ENCODE measurements around the gene TAGLN2. TPM values are rescaled to one million over a fixed set of nuclear protein-coding genes. Genes with fewer than 3 reads are reported as not detected.

Gene TAGLN2
- total and polyA plus RNA-seq, 4 donors, result 75.1 to 101 (median 89.2) TPM

DNA sequence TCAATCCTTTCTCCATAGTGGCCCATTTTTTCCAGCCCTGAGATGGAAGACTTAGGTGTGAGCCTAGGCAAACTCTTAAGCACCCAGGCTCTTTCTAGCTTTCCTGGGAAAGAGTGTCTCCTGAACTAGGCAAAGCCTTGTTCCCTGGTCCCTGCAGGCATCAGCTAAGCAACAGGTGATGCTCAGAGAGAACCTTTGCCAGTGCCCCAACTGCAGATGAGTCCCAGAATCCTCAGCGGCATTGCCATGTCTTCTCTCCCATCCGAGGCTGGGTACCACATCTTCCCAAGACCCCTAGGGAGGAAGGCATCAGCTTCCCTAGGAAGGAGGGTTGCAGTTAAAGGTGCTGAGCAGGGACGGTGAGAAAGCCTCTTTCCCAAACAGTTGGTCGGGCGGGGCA, 54.6 kb downstream of the TAGLN2 start:
- DNase-seq (ENCODE audit: low read depth in 4 of 6, low spot score in 6 of 6), result no peak
- H3K4me1 ChIP-seq (ENCODE audit: control insufficient read depth, insufficient read depth, low read length), result no peaks in the 10 kb centered on the region
- H3K27me3 ChIP-seq (ENCODE audit: control insufficient read depth, insufficient read depth, low read length), result no peaks in the 10 kb centered on the region
- WGBS (ENCODE audit: insufficient coverage), result 93% methylated on average over 4 of the region's 5 CpGs
- H3K9me3 ChIP-seq (ENCODE audit: control insufficient read depth, insufficient read depth, low read length), result no peaks in the 10 kb centered on the region
- no peaks in the 10 kb centered on the region for H3K36me3 ChIP-seq (ENCODE audit: control insufficient read depth, insufficient read depth, low read length)
- no peak overlapping the region for H3K4me3 ChIP-seq (ENCODE audit: low read depth, low read length)
- no peak overlapping the region for H3K27ac ChIP-seq (ENCODE audit: low read depth, low read length)

DNA sequence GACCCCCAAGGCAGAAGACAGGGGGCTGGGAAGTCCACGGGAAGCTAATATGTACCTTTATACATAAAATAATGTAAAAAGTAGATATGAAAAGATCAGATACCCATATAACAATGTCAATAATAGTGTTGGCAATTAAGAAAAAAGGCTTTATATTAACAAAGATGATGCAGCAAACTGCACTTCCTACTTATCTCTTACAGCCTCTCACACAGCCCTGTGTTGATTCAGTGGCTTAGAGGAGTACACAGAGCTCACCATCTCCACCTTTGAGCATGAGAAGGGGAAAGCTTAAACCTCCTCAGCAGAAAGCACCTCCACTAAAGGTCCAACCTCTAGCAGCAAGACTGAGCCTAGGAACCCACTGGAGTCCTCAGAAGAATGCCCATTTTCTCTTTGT, 55.7 kb downstream of the TAGLN2 start:
- Histone ChIP-seq H3K36me3 (ENCODE audit: control insufficient read depth, insufficient read depth, low read length) (no peaks in the 10 kb centered on the region), H3K9me3 (ENCODE audit: control insufficient read depth, insufficient read depth, low read length) (no peaks in the 10 kb centered on the region), H3K27ac (ENCODE audit: low read depth, low read length) (no peak overlapping the region), H3K4me3 (ENCODE audit: low read depth, low read length) (no peak overlapping the region), H3K27me3 (ENCODE audit: control insufficient read depth, insufficient read depth, low read length) (no peaks in the 10 kb centered on the region), H3K4me1 (ENCODE audit: control insufficient read depth, insufficient read depth, low read length) (no peaks in the 10 kb centered on the region)
- DNase-seq (ENCODE audit: low read depth in 4 of 6, low spot score in 6 of 6), result no peak
- WGBS (ENCODE audit: insufficient coverage), result no CpG with 5 or more reads among the region's 1 CpG

DNA sequence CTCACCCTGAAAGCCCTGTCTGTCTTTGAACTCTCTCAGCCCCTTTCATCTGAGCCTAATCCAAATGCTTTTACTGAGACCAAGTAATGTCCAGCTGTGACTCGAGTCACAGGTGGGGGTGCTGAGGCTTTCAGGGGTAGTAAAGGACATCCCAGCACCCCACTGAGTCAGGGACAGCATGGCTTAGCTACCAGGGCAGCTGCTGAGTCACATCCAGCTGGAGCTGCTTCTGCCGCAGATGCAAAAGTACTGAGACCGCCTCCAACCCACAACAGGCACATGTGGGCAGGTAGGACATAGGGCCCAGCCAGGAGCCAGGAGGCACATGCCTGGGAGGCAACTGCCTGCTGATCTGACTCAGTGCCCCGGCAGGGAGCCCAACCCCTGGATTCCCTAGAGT, 56.1 kb downstream of the TAGLN2 start:
- Histone ChIP-seq H3K4me1 (ENCODE audit: control insufficient read depth, insufficient read depth, low read length) (no peaks in the 10 kb centered on the region), H3K36me3 (ENCODE audit: control insufficient read depth, insufficient read depth, low read length) (no peaks in the 10 kb centered on the region), H3K27ac (ENCODE audit: low read depth, low read length) (no peak overlapping the region), H3K4me3 (ENCODE audit: low read depth, low read length) (no peak overlapping the region), H3K27me3 (ENCODE audit: control insufficient read depth, insufficient read depth, low read length) (no peaks in the 10 kb centered on the region), H3K9me3 (ENCODE audit: control insufficient read depth, insufficient read depth, low read length) (no peaks in the 10 kb centered on the region)
- DNase-seq (ENCODE audit: low read depth in 4 of 6, low spot score in 6 of 6), result no peak
- WGBS (ENCODE audit: insufficient coverage), result 62% methylated on average over 4 of the region's 4 CpGs

- no peak overlapping the region for H3K4me3 ChIP-seq (ENCODE audit: low read depth, low read length)
- no peak overlapping the region for H3K27ac ChIP-seq (ENCODE audit: low read depth, low read length)
- H3K36me3 ChIP-seq (ENCODE audit: control insufficient read depth, insufficient read depth, low read length), result no peaks in the 10 kb centered on the region
- DNase-seq (ENCODE audit: low read depth in 4 of 6, low spot score in 6 of 6), result no peak
- 100% methylated on average over 1 of the region's 3 CpGs for WGBS (ENCODE audit: insufficient coverage)
- no peaks in the 10 kb centered on the region for H3K9me3 ChIP-seq (ENCODE audit: control insufficient read depth, insufficient read depth, low read length)
- H3K4me1 ChIP-seq (ENCODE audit: control insufficient read depth, insufficient read depth, low read length), result no peaks in the 10 kb centered on the region
- H3K27me3 ChIP-seq (ENCODE audit: control insufficient read depth, insufficient read depth, low read length), result no peaks in the 10 kb centered on the region
These were observed 56.5 kb downstream of the TAGLN2 start for GRCh38 chr1:159868766-159869165.

Small RNA genes lying within 50 kb of the gene (small RNA-seq; reads per million reads assigned to genes)
- not detected for gene MIR4259 (ENCODE audit: low replicate concordance)

Other genes starting within 250 kb of the TAGLN2 start
- not detected for gene CRP, start 210.9 kb downstream of the TAGLN2 start, total RNA-seq
- gene CRP, start 210.9 kb downstream of the TAGLN2 start, polyA plus RNA-seq (ENCODE audit: insufficient read length in 2 of 2), result not detected
- gene DUSP23, start 144.5 kb downstream of the TAGLN2 start, total RNA-seq, result 10 to 100 TPM; 11.8 to 30.5 TPM
- 10 to 100 TPM; 21.3 to 24.9 TPM for gene DUSP23, start 144.5 kb downstream of the TAGLN2 start, polyA plus RNA-seq (ENCODE audit: insufficient read length in 2 of 2)
- gene FCRL6, start 123.1 kb downstream of the TAGLN2 start, total RNA-seq, result under 1 TPM in 1 of 2 donors, not detected in 1; 0.20 TPM
- not detected for gene FCRL6, start 123.1 kb downstream of the TAGLN2 start, polyA plus RNA-seq (ENCODE audit: insufficient read length in 2 of 2)
- under 1 TPM; 0.17 to 0.40 TPM for gene SLAMF8, start 98.6 kb downstream of the TAGLN2 start, total RNA-seq
- not detected for gene SLAMF8, start 98.6 kb downstream of the TAGLN2 start, polyA plus RNA-seq (ENCODE audit: insufficient read length in 2 of 2)
- under 1 TPM in 1 of 2 donors, not detected in 1; 0.22 TPM for gene VSIG8, start 62.9 kb downstream of the TAGLN2 start, total RNA-seq
- gene VSIG8, start 62.9 kb downstream of the TAGLN2 start, polyA plus RNA-seq (ENCODE audit: insufficient read length in 2 of 2), result under 1 TPM; 0.09 to 0.27 TPM
- gene CFAP45, start 25.3 kb downstream of the TAGLN2 start, total RNA-seq, result 1 to 10 TPM; 1.3 to 9.2 TPM
- gene CFAP45, start 25.3 kb downstream of the TAGLN2 start, polyA plus RNA-seq (ENCODE audit: insufficient read length in 2 of 2), result 10 to 100 TPM in 1 of 2 donors, 1 to 10 TPM in 1; 9.8 to 11.7 TPM
- gene IGSF9, start 20.1 kb upstream of the TAGLN2 start, total RNA-seq, result 1 to 10 TPM in 1 of 2 donors, under 1 TPM in 1; 0.50 to 1.3 TPM
- gene IGSF9, start 20.1 kb upstream of the TAGLN2 start, polyA plus RNA-seq (ENCODE audit: insufficient read length in 2 of 2), result 1 to 10 TPM; 4.0 to 4.9 TPM
- not detected for gene SLAMF9, start 28.7 kb upstream of the TAGLN2 start, total RNA-seq
- not detected for gene SLAMF9, start 28.7 kb upstream of the TAGLN2 start, polyA plus RNA-seq (ENCODE audit: insufficient read length in 2 of 2)
- 10 to 100 TPM in 1 of 2 donors, 1 to 10 TPM in 1; 8.8 to 10.5 TPM for gene PIGM, start 106.5 kb upstream of the TAGLN2 start, total RNA-seq
- 10 to 100 TPM; 14.0 to 19.2 TPM for gene PIGM, start 106.5 kb upstream of the TAGLN2 start, polyA plus RNA-seq (ENCODE audit: insufficient read length in 2 of 2)
- 10 to 100 TPM; 14.9 to 17.1 TPM for gene KCNJ10, start 144.7 kb upstream of the TAGLN2 start, total RNA-seq
- 10 to 100 TPM; 68.5 to 81.6 TPM for gene KCNJ10, start 144.7 kb upstream of the TAGLN2 start, polyA plus RNA-seq (ENCODE audit: insufficient read length in 2 of 2)
- gene KCNJ9, start 156.0 kb upstream of the TAGLN2 start, total RNA-seq, result 1 to 10 TPM; 2.3 to 5.1 TPM
- 10 to 100 TPM; 10.4 to 11.2 TPM for gene KCNJ9, start 156.0 kb upstream of the TAGLN2 start, polyA plus RNA-seq (ENCODE audit: insufficient read length in 2 of 2)
- gene IGSF8, start 173.1 kb upstream of the TAGLN2 start, total RNA-seq, result 10 to 100 TPM; 38.5 to 50.2 TPM
- 10 to 100 TPM; 74.5 to 80.3 TPM for gene IGSF8, start 173.1 kb upstream of the TAGLN2 start, polyA plus RNA-seq (ENCODE audit: insufficient read length in 2 of 2)
- 1,000 to 10,000 TPM in 1 of 2 donors, 100 to 1,000 TPM in 1; 281 to 2,060 TPM for gene ATP1A2, start 190.3 kb upstream of the TAGLN2 start, total RNA-seq
- gene ATP1A2, start 190.3 kb upstream of the TAGLN2 start, polyA plus RNA-seq (ENCODE audit: insufficient read length in 2 of 2), result 100 to 1,000 TPM; 440 to 692 TPM
- gene ATP1A4, start 226.1 kb upstream of the TAGLN2 start, total RNA-seq, result under 1 TPM; 0.10 to 0.50 TPM
- gene ATP1A4, start 226.1 kb upstream of the TAGLN2 start, polyA plus RNA-seq (ENCODE audit: insufficient read length in 2 of 2), result 1 to 10 TPM; 2.1 to 2.6 TPM